Activated T-cell treated with anti-CD3 and anti-CD28 coated beads for 48 hours (primary cell): ENCODE data around the gene MAGI1.
"Not testable (repeated sequence)": the region's sequence is repeated elsewhere in the genome, so short reads cannot be mapped to it uniquely, and the experiment has no call there.

Experiments used
- DNase-seq: peaks from one replicate; pipeline ENCODE4 v3.0.0-alpha.2; 2020; ENCODE audit warnings: low read depth

MAGI1 gene

GRCh38 chr3:66038726-66039589 is at the start of gene MAGI1:
MAGI1 (minus strand) TSS chr3:66038918; CDS start chr3:66038308, 610 bp downstream.
- DNase-seq: peak; percentile 47

GRCh38 chr3:66083784-66084213 is 45.1 kb upstream of the MAGI1 start:
- no peak for DNase-seq

GRCh38 chr3:66083096-66083678 is 44.5 kb upstream of the MAGI1 start:
- DNase-seq: no peak

GRCh38 chr3:66082679-66083078 is 44.0 kb upstream of the MAGI1 start:
- no peak for DNase-seq

- no peak for DNase-seq
Observed at GRCh38 chr3:66080167-66080566, 41.4 kb upstream of the MAGI1 start.

- no peak for DNase-seq
Observed at GRCh38 chr3:66077973-66078372, 39.3 kb upstream of the MAGI1 start.

- DNase-seq: no peak
Observed at GRCh38 chr3:66076861-66077470, 38.2 kb upstream of the MAGI1 start.

GRCh38 chr3:66075281-66075680 is 36.6 kb upstream of the MAGI1 start:
- DNase-seq: no peak

GRCh38 chr3:66073464-66074141 is 34.9 kb upstream of the MAGI1 start:
- DNase-seq: no peak

- no peak for DNase-seq
Observed at GRCh38 chr3:66068255-66068654, 29.5 kb upstream of the MAGI1 start.

GRCh38 chr3:66066963-66067617 is 28.4 kb upstream of the MAGI1 start:
- DNase-seq: no peak

GRCh38 chr3:66055289-66055688 is 16.6 kb upstream of the MAGI1 start:
- DNase-seq: no peak

- no peak for DNase-seq
Observed at GRCh38 chr3:66053550-66054094, 14.9 kb upstream of the MAGI1 start.

GRCh38 chr3:66052721-66053549 is 14.2 kb upstream of the MAGI1 start:
- no peak for DNase-seq

- no peak for DNase-seq
Observed at GRCh38 chr3:66050821-66051220, 12.1 kb upstream of the MAGI1 start.

GRCh38 chr3:66048051-66048395 is 9.3 kb upstream of the MAGI1 start:
- no peak for DNase-seq

GRCh38 chr3:66047311-66048050 is 8.8 kb upstream of the MAGI1 start:
- no peak for DNase-seq

- DNase-seq: not testable (repeated sequence)
Observed at GRCh38 chr3:66046321-66046720, 7.6 kb upstream of the MAGI1 start.

GRCh38 chr3:66041828-66042227 is 3.1 kb upstream of the MAGI1 start:
- DNase-seq: no peak

GRCh38 chr3:66041116-66041515 is 2.4 kb upstream of the MAGI1 start:
- DNase-seq: no peak
